ENCODE measurements around the gene HMCN2. TPM values are rescaled to one million over a fixed set of nuclear protein-coding genes. Genes with fewer than 3 reads are reported as not detected.

Gene HMCN2
- total and polyA plus RNA-seq, 2 experiments from 2014 or later: 0.27 to 0.36 TPM

GRCh38 chr9:130300739-130301138 lies 35.2 kb downstream of the HMCN2 start:
- H3K27ac ChIP-seq: no peak overlapping the region
- no peak overlapping the region for H3K4me3 ChIP-seq
- H3K4me1 ChIP-seq (ENCODE audit: low read depth): no peaks in the 10 kb centered on the region
- no peaks in the 10 kb centered on the region for H3K27me3 ChIP-seq
- H3K36me3 ChIP-seq: no peaks in the 10 kb centered on the region
- DNase-seq (ENCODE audit: low read depth in 1 of 2, low spot score in 1 of 2): no peak
- no peak for TF ChIP-seq CTCF (IDR thresholded peaks at IDR 0.05; ENCODE audit: low read depth, low read length)
- no peaks in the 10 kb centered on the region for H3K9me3 ChIP-seq (ENCODE audit: low read depth)

DNA sequence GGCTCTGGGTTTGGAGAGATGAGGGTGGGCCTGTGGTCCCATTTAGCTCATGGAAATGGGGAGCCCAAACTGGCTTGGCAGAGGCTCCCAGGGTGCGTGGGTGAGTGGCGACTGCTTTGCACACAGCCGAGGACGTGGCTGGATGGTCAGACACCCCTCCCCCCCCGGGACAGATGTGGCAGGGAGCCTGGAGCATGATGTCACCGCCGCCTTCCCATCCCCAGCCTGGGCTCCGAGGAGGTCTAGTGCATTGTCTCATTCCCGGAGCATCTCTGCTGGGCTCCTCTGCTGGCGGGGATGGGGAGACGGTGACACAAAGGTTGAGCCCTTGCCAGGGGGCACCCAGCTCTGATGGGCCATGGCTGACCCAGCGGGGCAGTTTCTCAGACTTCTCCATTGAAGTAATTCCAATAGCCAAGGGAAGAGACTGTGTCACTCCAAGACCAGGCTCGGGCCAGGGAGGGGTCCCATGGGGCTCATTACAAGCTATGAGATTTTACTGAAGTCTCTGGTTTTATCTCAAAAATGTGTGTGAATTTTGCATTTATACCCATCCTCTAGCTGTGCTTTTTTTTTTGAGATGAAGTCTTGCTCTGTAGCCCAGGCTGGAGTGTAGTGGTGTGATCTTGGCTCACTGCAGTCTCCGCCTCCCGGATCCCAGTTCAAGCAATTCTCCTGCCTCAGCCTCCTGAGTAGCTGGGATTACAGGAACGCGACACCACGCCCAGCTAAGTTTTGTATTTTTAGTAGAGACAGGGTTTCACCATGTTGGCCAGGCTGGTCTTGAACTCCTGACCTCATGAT lies 36.1 kb downstream of the HMCN2 start:
- no peak overlapping the region for H3K27ac ChIP-seq
- H3K9me3 ChIP-seq (ENCODE audit: low read depth): no peaks in the 10 kb centered on the region
- no peak overlapping the region for H3K4me3 ChIP-seq
- no peak for TF ChIP-seq CTCF (IDR thresholded peaks at IDR 0.05; ENCODE audit: low read depth, low read length)
- H3K36me3 ChIP-seq: no peaks in the 10 kb centered on the region
- no peaks in the 10 kb centered on the region for H3K27me3 ChIP-seq
- peak in 1 of 2 donors; percentile 47 for DNase-seq (ENCODE audit: low read depth in 1 of 2, low spot score in 1 of 2)
- H3K4me1 ChIP-seq (ENCODE audit: low read depth): no peaks in the 10 kb centered on the region

DNA sequence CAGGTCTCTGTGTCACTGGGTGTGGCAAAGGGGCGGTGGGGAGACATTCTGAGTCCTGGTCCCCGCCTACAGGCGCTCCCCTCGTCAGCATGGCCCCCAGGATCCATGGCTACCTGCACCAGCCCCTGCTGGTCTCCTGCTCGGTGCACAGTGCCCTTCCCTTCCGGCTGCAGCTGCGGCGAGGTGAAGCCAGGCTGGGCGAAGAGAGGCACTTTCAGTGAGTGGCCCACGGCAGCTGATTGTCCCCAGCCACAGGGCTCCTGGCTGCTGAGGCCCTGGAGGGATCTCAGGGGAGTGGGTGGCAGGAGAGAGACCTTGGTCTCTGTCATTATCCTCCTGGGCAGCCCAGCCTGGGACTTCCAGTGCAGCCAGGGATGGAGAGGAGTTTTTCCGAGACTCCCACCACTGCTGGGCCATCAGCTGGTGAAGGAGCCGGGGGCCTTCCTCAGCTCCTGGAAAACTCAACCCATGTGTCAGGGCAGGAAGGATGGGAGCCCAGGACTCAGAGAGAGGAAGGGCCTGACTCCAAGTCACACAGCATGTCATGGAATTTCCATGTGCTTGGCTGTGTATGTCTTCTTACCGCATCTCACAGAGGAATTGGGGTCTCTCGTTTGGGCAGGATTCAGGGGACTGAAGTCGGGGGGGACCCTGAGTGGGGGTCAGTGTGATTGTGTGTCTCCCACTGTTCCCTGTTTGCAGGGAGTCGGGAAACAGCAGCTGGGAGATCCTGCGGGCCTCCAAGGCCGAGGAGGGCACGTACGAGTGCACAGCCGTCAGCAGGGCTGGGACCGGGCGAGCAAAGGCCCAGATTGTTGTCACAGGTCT lies 37.4 kb downstream of the HMCN2 start:
- Histone ChIP-seq H3K27me3 (no peaks in the 10 kb centered on the region), H3K4me3 (no peak overlapping the region), H3K27ac (no peak overlapping the region), H3K9me3 (ENCODE audit: low read depth) (no peaks in the 10 kb centered on the region), H3K36me3 (no peaks in the 10 kb centered on the region), H3K4me1 (ENCODE audit: low read depth) (no peaks in the 10 kb centered on the region)
- TF ChIP-seq CTCF (IDR thresholded peaks at IDR 0.05; ENCODE audit: low read depth, low read length): no peak
- DNase-seq (ENCODE audit: low read depth in 1 of 2, low spot score in 1 of 2): no peak

DNA sequence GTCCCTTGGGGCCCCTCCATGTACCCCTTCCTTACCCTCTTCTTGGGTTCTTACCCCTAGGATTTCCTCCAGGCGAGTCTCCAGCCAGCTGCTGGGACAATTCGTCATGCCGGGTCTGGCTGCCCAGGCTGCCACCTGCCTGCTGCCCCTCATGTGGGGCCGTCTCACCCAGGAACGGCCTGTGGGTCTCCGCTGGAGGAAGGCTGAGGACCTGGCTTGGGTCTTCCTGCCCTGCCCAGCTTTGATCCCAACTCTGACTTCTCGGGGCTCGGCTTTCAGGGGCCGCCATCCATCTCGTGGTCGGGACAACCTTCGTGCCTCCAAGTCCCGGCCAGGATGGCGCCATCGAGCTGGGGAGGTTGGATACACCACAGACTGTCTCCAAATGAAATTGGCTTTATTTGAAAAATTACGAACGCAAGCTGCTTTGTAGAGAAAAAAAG lies 38.1 kb downstream of the HMCN2 start:
- no peaks in the 10 kb centered on the region for H3K4me1 ChIP-seq (ENCODE audit: low read depth)

GRCh38 chr9:130304116-130304515 lies 38.6 kb downstream of the HMCN2 start:
- TF ChIP-seq CTCF (IDR thresholded peaks at IDR 0.05; ENCODE audit: low read depth, low read length): no peak
- H3K4me1 ChIP-seq (ENCODE audit: low read depth): no peaks in the 10 kb centered on the region
- H3K27me3 ChIP-seq: no peaks in the 10 kb centered on the region
- no peaks in the 10 kb centered on the region for H3K36me3 ChIP-seq
- H3K9me3 ChIP-seq (ENCODE audit: low read depth): no peaks in the 10 kb centered on the region
- H3K27ac ChIP-seq: no peak overlapping the region
- DNase-seq (ENCODE audit: low read depth in 1 of 2, low spot score in 1 of 2): no peak
- H3K4me3 ChIP-seq: no peak overlapping the region

More for the DNA sequence above, 38.1 kb downstream of the HMCN2 start:
- no peak overlapping the region for H3K4me3 ChIP-seq
- no peak overlapping the region for H3K27ac ChIP-seq
- H3K27me3 ChIP-seq: no peaks in the 10 kb centered on the region
- H3K9me3 ChIP-seq (ENCODE audit: low read depth): no peaks in the 10 kb centered on the region
- no peaks in the 10 kb centered on the region for H3K36me3 ChIP-seq
- no peak for DNase-seq (ENCODE audit: low read depth in 1 of 2, low spot score in 1 of 2)
- TF ChIP-seq CTCF (IDR thresholded peaks at IDR 0.05; ENCODE audit: low read depth, low read length): no peak
